SIG-M5 treated with dmso at 0.1 percent for 504 hours (cell line): ENCODE data around the gene MAP3K8.
"Not testable (repeated sequence)": the region's sequence is repeated elsewhere in the genome, so short reads cannot be mapped to it uniquely, and the experiment has no call there.

Experiments used
- DNase-seq: peaks from one replicate; lab custom pipeline; 2025; ENCODE audit not compliant: unreplicated experiment; lab: John Stamatoyannopoulos, UW

The MAP3K8 gene

GRCh38 chr10:30445711-30446110 is 11.7 kb downstream of the MAP3K8 start:
- DNase-seq: no peak

DNA sequence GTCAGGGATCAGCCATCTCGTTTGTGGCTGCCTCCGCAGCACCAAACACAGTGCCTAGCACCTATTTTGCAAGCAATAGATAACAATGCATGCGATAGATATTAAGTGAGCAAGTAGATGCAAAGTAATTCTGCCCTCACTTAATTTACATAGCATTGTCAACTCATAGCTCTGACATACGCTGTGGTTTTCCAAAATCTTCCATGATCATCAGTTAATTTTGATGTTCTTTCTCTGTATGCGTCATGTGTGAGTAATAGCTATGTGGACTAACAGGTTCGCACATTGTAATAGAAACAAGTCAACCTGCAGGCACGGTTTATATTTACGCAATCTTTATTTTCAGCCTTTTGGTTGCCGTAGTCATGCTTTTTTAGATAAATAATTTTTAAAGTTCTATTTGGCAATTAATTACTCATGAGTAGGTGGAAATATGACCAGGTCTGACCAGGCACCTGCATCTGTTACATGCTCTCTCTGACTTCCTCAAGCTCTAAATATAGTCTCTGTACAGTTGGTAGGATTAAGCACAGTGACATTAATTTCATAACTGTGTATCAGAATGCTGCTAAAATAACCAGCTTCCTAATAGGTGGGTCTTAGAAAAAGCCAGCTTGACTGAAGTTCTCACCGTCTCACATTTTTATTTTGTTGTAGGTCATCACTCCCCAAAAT is 13.3 kb downstream of the MAP3K8 start:
- peak; percentile 61 for DNase-seq

DNA sequence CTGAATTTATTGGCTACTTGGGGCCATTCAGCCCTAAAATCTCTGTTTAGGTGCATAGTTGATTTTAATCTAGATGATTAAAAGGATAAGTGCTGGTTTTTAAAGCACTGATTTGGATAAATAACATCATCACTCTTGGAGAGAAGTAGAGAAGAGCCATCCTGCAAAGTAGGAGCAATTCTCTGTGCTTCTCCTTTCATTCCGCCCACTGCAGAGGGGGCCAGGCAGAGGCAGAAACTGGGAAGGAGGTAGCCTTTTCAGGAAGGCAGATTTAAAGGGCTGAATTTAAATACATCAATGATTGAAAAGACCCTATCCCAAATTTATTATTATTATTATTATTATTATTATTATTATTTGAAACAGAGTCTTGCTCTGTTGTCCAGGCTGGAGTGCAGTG is 14.1 kb downstream of the MAP3K8 start:
- no peak for DNase-seq

- DNase-seq: no peak
Measured at GRCh38 chr10:30453764-30454527, 20.0 kb downstream of the MAP3K8 start.

DNA sequence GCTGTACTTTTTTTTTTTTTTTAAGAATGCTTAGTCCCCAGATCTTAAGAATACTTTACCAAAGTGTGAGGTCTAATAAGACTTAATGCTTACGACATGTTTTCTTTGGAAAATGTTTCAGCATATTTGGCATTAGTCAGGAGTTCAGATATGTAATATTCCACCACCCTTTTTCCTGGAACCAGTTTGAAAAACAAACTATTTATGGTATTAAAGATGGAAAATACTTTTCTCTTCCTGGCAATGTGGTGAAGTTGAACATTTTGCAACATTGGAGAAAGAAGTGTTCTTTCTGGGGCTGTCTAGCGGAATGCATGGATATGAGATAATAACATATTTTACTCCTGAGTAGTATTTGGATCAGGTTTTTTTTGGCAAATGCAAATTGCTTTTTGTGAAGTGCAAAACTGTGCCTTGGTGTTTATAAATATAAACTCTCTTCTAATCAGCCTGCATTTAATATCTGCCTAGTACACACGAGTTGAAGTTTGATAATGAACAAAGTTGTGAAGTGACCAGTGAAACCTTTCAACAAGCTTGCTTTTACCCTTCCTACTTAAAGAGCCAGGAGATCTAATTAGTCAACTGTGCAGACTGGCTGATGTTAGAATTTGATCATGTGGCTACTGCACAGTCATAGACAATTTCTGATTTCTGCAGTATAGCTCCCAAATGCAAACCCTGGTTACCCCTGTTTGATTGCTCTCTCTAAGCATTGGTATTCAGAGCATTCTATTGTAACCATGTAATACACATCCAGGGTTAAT is 20.9 kb downstream of the MAP3K8 start:
- no peak for DNase-seq

DNA sequence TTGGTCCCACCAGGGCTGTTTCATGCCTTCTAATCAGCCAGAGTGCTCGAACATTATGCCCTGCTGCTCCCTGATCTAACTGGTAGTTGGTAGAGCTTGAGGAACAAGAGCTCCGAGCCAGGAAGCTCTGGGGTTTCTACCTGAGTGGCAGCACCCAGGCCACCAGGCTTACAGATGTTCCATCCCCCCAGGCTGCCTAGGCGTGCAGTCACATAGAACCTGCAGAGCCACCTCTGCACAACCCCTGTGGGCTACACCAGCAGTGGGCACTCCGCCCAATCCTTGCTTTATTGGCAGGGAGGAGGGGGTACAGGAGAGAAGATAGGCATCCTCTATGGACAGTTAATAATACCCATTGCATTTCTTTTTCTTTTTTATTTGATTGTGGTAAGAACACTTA is 21.8 kb downstream of the MAP3K8 start:
- no peak for DNase-seq

GRCh38 chr10:30456266-30456665 is 22.3 kb downstream of the MAP3K8 start:
- DNase-seq: no peak

DNA sequence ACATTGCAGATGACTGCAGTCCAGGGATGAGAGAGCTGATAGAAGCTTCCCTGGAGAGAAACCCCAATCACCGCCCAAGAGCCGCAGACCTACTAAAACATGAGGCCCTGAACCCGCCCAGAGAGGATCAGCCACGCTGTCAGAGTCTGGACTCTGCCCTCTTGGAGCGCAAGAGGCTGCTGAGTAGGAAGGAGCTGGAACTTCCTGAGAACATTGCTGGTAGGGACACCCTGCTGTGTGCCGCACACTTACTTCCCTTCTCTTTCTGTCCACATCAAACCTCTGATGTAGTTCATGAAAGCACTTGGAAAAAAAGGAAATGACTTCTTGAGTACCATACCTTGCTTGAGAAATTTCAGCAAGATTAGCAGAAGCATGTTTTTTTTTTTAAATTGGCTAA is 25.3 kb downstream of the MAP3K8 start:
- peak; percentile 94 for DNase-seq

DNA sequence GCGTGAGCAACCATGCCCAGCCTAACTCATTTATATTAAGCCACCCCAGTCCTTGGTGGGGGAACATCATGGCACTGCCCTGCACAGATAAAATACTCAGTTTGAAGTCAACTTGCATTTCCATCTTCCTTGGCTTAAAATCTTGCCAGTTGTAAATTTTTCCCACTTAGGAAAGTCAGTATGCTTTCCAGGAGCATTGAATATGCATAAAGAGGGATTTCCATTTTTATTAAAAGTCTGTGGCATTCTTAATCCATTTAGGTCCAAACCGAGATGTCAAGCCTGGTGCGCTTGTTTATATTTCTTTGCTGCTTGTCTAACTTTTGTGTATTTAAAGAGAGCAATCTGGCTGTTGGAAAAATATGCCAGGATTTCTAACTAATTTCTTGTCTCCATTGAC is 26.1 kb downstream of the MAP3K8 start:
- DNase-seq: no peak

GRCh38 chr10:30462513-30462912 is 28.5 kb downstream of the MAP3K8 start:
- DNase-seq: no peak

DNA sequence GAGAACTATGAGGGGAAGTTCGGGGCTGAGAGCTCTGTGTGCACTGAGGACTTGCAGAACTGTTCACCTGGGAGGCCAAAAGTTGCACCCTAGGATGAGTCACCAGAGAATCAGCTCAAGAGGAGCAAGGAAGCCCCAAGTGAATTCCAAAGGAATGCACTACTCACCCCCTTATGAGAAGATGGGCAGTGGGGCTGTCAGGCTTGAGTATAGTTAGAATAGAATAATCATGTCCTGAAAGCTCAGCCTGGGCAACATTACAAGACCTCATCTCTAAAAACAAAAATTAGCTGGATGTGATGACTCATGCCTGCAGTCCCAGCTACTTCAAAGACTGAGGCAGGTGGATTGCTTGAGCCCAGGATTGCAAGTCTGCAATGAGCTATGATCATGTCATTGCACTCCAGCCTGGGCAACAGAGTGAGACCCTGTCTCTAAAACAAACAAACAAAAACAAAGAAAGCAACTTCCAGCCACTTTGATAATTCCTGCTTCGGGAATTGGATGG is 30.0 kb downstream of the MAP3K8 start:
- DNase-seq: no peak

DNA sequence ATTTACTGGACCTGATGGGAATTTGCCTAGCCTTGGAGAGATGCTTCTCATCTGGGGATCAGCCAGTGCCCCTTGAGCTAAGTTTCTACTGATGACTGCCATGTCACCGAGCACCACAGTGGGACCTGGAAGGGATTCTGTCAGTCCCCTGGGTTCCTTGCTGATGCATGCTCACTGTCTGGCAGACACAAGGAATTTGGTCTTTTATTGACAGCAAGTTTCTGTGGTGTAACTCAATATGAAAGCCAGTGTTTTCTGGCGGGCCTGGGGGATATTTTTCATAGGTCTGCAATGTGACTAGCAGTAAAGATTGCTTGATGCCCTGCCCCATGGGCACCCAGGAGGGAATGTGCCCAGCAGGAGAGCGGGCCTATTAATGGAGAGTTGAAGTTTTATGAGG is 30.7 kb downstream of the MAP3K8 start:
- no peak for DNase-seq

- DNase-seq: no peak
Measured at GRCh38 chr10:30466445-30466844, 32.5 kb downstream of the MAP3K8 start.

GRCh38 chr10:30467651-30468338 is 33.8 kb downstream of the MAP3K8 start:
- DNase-seq: peak; percentile 67

DNA sequence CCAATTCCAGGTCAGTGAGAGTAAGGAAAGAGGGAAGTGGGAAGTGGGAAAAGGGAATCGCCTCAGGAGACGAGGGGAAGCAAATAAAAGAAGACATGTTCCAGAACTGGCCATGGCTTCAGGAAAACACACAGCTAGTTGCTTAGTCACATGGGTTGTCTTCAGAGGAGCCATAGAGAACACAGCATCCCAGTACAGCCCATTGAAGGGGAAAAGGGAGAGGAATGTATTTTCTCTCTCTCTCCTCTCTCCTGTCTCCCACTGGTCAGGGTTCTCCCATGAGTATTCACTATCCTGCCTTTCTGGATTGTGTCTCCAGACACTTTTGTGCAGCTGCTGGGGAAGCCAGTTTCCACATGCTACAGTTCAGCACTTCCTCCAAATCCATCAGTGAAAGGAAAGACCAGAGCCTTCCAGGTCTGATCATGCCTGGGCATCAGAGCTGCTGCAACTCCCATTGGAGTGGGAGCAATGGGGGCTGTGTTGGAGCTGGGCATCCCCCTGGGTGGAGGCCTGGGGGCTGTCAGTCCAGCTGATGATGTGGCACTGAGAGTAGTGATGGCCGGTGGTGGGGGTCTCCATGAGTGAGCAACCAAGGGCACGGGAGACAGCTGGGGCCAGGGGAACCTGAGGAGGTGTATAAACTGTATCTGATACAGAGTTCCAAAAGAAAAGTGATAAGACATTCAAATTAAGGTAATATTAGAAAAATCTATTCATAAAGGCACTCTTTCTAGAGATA is 38.6 kb downstream of the MAP3K8 start:
- no peak for DNase-seq

GRCh38 chr10:30475515-30475914 is 41.5 kb downstream of the MAP3K8 start:
- not testable (repeated sequence) for DNase-seq

DNA sequence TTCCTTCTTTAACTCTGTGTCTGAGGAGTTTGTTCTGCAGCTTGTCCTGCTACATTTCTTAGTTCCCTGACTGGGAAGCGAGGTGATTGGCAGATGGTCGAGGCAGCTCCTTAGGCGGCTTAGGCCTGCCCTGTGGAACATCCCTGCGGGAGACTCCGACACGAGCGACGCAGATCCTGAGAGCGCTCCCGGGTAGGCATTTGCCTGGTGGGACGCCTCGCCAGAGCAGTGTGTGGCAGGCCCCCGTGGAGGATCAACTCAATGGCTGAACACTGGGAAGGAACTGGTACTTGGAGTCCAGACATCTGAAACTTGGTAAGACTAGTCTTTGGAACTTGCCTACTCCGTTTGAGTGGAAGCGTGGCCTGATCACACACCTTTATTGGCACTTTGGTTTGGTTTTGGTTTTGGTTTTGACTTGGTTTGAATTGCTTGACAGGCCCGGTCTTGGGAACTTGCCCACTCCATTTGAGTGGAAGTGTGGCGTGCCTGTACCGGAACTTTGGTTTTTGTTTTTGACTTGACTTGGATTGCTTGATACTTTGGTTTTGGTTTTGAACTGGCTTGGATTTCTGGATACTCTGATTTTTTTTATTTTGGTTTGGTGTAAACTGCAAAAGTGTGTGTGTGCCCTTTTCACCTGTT is 42.6 kb downstream of the MAP3K8 start:
- no peak for DNase-seq

- not testable (repeated sequence) for DNase-seq
Measured at GRCh38 chr10:30479513-30479912, 45.5 kb downstream of the MAP3K8 start.

- DNase-seq: no peak
Measured at GRCh38 chr10:30481603-30482002, 47.6 kb downstream of the MAP3K8 start.

- peak; percentile 79 for DNase-seq
Measured at GRCh38 chr10:30488316-30488715, 54.3 kb downstream of the MAP3K8 start.
